PFSK-1 (cell line): ENCODE measurements around the gene NINJ2.

Experiments
- FOXP2 ChIP-seq: optimal IDR thresholded peaks from 2 replicates; pipeline ENCODE3; 2011; ENCODE audit warnings: borderline replicate concordance, control low read depth, inconsistent platforms; ENCODE audit not compliant: insufficient read depth; ENCODE audit errors: extremely low read length, extremely low read depth
- POLR2AphosphoS5 ChIP-seq: IDR thresholded peaks from 2 replicates; pipeline ENCODE4 v1.6.1; 2012; ENCODE audit warnings: low read depth, mild to moderate bottlenecking, control low read depth, low read length, moderate library complexity
- REST ChIP-seq, 2 experiments: IDR thresholded peaks; 2 replicates each; pipeline versions ENCODE4 v1.6.1 to v1.8.0; 2011 to 2012; ENCODE audit warnings: low read depth in 2 of 2, low read length in 2 of 2, control low read depth in 1 of 2, inconsistent platforms in 1 of 2, mild to moderate bottlenecking in 1 of 2, moderate library complexity in 1 of 2; ENCODE audit not compliant: insufficient read depth in 1 of 2
- SIN3A ChIP-seq: IDR thresholded peaks from 2 replicates; pipeline ENCODE4 v1.6.1; 2012; ENCODE audit warnings: mild to moderate bottlenecking, low read length, moderate library complexity, borderline replicate concordance; ENCODE audit not compliant: insufficient read depth
- TAF1 ChIP-seq: IDR thresholded peaks from 2 replicates; pipeline ENCODE4 v1.6.1; 2012; ENCODE audit warnings: low read length, control low read depth, borderline replicate concordance; ENCODE audit not compliant: insufficient read depth

The NINJ2 gene

DNA sequence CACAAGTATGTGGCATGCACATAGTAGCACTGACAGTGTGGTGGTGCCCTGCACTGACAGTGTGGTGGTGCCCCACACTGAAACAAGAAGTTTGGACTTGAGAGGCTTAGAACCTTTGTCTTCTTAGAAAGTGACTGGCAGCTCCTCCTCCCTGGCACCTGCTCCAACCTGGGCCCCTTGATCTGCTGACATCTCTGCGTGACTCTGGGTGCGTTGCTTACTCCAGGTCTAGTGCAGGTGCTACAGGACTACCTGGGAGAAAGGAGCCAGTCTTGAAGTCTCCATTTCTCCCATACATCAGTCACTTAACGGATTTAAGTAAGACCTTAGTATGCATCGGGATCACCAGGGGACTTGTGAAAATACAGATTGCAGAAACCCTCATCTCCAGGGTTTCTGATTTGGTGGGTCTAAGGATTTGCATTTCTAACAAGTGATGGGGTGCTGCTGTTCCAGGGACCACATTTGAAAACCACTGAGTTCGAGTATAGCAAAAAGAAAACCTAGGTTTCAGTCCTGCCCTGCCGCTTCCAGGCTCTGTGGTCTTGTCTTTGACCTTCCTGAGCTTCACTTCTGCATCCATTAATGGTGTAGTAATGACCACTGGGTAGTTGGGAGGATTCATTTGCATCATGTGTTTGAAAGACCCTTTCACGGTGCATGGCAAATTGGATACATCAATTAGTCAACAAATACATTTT lies 15.7 kb downstream of the NINJ2 start:
- TF ChIP-seq FOXP2 = no peak
- no peak for TF ChIP-seq POLR2AphosphoS5
- no peak for TF ChIP-seq SIN3A
- TF ChIP-seq TAF1 = no peak

DNA sequence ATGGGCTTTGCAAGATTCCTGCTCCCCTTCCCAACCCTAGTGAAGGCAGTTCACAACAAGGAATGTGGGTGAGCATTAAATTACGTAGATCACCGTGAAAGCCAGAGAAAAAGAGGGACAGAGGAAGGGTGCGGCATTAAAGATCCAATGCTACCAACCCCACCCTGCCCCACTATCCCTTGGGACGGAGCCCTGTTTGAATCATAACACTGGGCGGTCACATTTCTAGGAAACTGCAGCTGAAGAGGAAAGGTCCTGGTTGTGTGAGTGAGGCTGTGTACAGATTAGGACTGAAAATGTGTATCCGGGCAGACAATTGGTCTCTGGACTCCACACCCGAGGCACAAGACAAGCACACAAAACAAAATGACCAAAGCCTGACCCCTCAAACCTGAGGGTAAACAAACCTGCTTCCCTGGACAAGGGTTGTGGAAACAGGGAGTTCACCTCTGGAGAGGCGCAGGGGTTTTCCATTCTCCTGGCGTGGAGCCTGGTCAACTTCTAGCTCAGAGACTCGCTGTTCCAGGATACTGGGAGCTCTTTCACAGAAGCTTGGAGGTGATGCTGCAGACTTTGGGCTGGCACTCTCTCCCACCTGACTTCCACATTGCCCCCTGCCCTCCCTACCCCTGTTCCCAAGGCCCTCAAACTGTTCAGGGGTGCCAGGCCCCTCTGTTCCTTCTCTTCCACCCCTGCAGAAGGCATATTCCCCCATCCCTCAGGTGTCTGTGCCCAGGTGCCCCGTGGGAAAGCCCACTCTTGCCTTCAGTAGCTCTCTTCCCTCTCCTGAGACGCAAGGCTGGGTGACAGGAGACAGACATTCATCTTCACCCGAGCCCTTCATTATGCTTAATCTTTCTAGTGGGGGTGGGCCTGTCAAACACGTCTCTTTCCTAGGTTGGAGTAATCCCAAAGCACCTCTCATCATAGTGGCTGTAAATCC lies 16.5 kb downstream of the NINJ2 start:
- no peak for TF ChIP-seq POLR2AphosphoS5
- no peak for TF ChIP-seq TAF1
- no peak for TF ChIP-seq REST (IDR thresholded peaks at IDR 0.05; ENCODE audit: insufficient read depth in 1 of 2, low read depth in 2 of 2, low read length in 2 of 2)

GRCh38 chr12:645563-646071 lies 17.6 kb downstream of the NINJ2 start:
- no peak for TF ChIP-seq REST (IDR thresholded peaks at IDR 0.05; ENCODE audit: insufficient read depth in 1 of 2, low read depth in 2 of 2, low read length in 2 of 2)
- TF ChIP-seq FOXP2 = no peak
- TF ChIP-seq TAF1 = no peak
- no peak for TF ChIP-seq SIN3A
- no peak for TF ChIP-seq POLR2AphosphoS5

GRCh38 chr12:644818-645552 lies 18.3 kb downstream of the NINJ2 start:
- no peak for TF ChIP-seq SIN3A
- no peak for TF ChIP-seq FOXP2
- no peak for TF ChIP-seq REST (IDR thresholded peaks at IDR 0.05; ENCODE audit: insufficient read depth in 1 of 2, low read depth in 2 of 2, low read length in 2 of 2)
- no peak for TF ChIP-seq POLR2AphosphoS5
- TF ChIP-seq TAF1 = no peak

- TF ChIP-seq TAF1 (no peak), SIN3A (no peak), FOXP2 (no peak), POLR2AphosphoS5 (no peak), REST (IDR thresholded peaks at IDR 0.05; ENCODE audit: insufficient read depth in 1 of 2, low read depth in 2 of 2, low read length in 2 of 2) (no peak)
These were observed 19.0 kb downstream of the NINJ2 start for GRCh38 chr12:644303-644639.
